LNCaP clone FGC (cell line): ENCODE results near the gene RMP24.
"Not testable (repeated sequence)": the region's sequence is repeated elsewhere in the genome, so short reads cannot be mapped to it uniquely, and the experiment has no call there.

ENCODE experiments used
- DNase-seq: peaks from one replicate; pipeline ENCODE4 v3.0.0-alpha.2; 2011; ENCODE audit warnings: low read depth
- H3K4me3 ChIP-seq: 2 replicates; pipeline ENCODE4 v1.5.1; 2011; ENCODE audit warnings: mild to moderate bottlenecking, low read depth, low read length, control low read depth
- CTCF ChIP-seq: IDR thresholded peaks from 2 replicates; pipeline ENCODE4 v1.5.1; 2012; ENCODE audit warnings: mild to moderate bottlenecking; ENCODE audit not compliant: control insufficient read depth, insufficient read depth; ENCODE audit errors: extremely low read depth

RMP24 gene

GRCh38 chr18:35962320-35962719 lies 10.2 kb upstream of the RMP24 start:
- TF ChIP-seq CTCF, result no peak
- DNase-seq, result no peak
- no peak overlapping the region for H3K4me3 ChIP-seq

- TF ChIP-seq CTCF, result no peak
- DNase-seq, result no peak
- H3K4me3 ChIP-seq, result no peak overlapping the region
These were observed 8.2 kb upstream of the RMP24 start for GRCh38 chr18:35964319-35964718.

- DNase-seq, H3K4me3 ChIP-seq: not testable (repeated sequence)
These were observed 4.6 kb upstream of the RMP24 start for GRCh38 chr18:35967866-35968265.

GRCh38 chr18:35968278-35968880 lies 4.1 kb upstream of the RMP24 start:
- no peak for DNase-seq
- no peak overlapping the region for H3K4me3 ChIP-seq
- TF ChIP-seq CTCF, result no peak

GRCh38 chr18:35969676-35970075 lies 2.8 kb upstream of the RMP24 start:
- TF ChIP-seq CTCF, result no peak
- H3K4me3 ChIP-seq, result no peak overlapping the region
- no peak for DNase-seq

GRCh38 chr18:35971661-35972196 lies 750 bp upstream of the RMP24 start:
- TF ChIP-seq CTCF, result no peak
- DNase-seq, result no peak
- H3K4me3 ChIP-seq, result peak overlapping the region; percentile 66

GRCh38 chr18:35973650-35974049 lies 1.2 kb downstream of the RMP24 start:
- no peak for TF ChIP-seq CTCF
- peak overlapping the region; percentile 66 for H3K4me3 ChIP-seq
- no peak for DNase-seq

- no peak for TF ChIP-seq CTCF
- no peak for DNase-seq
- H3K4me3 ChIP-seq, result no peak overlapping the region
These were observed 1.7 kb downstream of the RMP24 start for GRCh38 chr18:35974181-35974580.
